PFSK-1 (cell line): Measurements from ENCODE around the gene AKAP8L.

Experiments used
- FOXP2 ChIP-seq: optimal IDR thresholded peaks from 2 replicates; pipeline ENCODE3; 2011; ENCODE audit warnings: borderline replicate concordance, control low read depth, inconsistent platforms; ENCODE audit not compliant: insufficient read depth; ENCODE audit errors: extremely low read length, extremely low read depth
- POLR2AphosphoS5 ChIP-seq: IDR thresholded peaks from 2 replicates; pipeline ENCODE4 v1.6.1; 2012; ENCODE audit warnings: low read depth, mild to moderate bottlenecking, control low read depth, low read length, moderate library complexity
- SIN3A ChIP-seq: IDR thresholded peaks from 2 replicates; pipeline ENCODE4 v1.6.1; 2012; ENCODE audit warnings: mild to moderate bottlenecking, low read length, moderate library complexity, borderline replicate concordance; ENCODE audit not compliant: insufficient read depth
- TAF1 ChIP-seq: IDR thresholded peaks from 2 replicates; pipeline ENCODE4 v1.6.1; 2012; ENCODE audit warnings: low read length, control low read depth, borderline replicate concordance; ENCODE audit not compliant: insufficient read depth
- TF ChIP-seq, protein P1 (sequence below), 2 experiments: IDR thresholded peaks; 2 replicates each; pipeline versions ENCODE4 v1.6.1 to v1.8.0; 2011 to 2012; ENCODE audit warnings: low read depth in 2 of 2, low read length in 2 of 2, control low read depth in 1 of 2, inconsistent platforms in 1 of 2, mild to moderate bottlenecking in 1 of 2, moderate library complexity in 1 of 2; ENCODE audit not compliant: insufficient read depth in 1 of 2

Gene AKAP8L

DNA sequence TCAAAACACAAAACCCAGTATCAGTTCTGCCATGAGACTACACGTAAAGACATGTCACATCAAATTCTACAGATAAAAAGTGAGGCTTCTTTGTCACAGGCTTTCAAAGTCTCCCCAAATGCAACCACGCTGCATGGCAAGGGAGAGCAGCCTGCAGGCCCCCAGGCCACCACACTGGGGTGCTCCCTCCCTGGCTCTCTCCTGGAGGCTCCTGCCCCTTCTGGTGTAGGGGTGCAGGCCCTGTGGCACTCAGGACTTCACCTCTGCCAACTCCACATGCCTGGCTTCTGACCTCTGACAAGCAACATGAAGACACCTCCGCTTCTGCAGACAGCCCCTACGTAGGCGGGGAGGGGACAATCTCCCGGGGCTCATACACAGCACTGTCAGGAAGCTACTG lies 53.5 kb downstream of the AKAP8L start:
- TF ChIP-seq POLR2AphosphoS5 = no peak
- no peak for TF ChIP-seq FOXP2
- no peak for TF ChIP-seq TAF1
- TF ChIP-seq, protein P1, sequence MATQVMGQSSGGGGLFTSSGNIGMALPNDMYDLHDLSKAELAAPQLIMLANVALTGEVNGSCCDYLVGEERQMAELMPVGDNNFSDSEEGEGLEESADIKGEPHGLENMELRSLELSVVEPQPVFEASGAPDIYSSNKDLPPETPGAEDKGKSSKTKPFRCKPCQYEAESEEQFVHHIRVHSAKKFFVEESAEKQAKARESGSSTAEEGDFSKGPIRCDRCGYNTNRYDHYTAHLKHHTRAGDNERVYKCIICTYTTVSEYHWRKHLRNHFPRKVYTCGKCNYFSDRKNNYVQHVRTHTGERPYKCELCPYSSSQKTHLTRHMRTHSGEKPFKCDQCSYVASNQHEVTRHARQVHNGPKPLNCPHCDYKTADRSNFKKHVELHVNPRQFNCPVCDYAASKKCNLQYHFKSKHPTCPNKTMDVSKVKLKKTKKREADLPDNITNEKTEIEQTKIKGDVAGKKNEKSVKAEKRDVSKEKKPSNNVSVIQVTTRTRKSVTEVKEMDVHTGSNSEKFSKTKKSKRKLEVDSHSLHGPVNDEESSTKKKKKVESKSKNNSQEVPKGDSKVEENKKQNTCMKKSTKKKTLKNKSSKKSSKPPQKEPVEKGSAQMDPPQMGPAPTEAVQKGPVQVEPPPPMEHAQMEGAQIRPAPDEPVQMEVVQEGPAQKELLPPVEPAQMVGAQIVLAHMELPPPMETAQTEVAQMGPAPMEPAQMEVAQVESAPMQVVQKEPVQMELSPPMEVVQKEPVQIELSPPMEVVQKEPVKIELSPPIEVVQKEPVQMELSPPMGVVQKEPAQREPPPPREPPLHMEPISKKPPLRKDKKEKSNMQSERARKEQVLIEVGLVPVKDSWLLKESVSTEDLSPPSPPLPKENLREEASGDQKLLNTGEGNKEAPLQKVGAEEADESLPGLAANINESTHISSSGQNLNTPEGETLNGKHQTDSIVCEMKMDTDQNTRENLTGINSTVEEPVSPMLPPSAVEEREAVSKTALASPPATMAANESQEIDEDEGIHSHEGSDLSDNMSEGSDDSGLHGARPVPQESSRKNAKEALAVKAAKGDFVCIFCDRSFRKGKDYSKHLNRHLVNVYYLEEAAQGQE (IDR thresholded peaks at IDR 0.05; ENCODE audit: insufficient read depth in 1 of 2, low read depth in 2 of 2, low read length in 2 of 2) = no peak
- no peak for TF ChIP-seq SIN3A

DNA sequence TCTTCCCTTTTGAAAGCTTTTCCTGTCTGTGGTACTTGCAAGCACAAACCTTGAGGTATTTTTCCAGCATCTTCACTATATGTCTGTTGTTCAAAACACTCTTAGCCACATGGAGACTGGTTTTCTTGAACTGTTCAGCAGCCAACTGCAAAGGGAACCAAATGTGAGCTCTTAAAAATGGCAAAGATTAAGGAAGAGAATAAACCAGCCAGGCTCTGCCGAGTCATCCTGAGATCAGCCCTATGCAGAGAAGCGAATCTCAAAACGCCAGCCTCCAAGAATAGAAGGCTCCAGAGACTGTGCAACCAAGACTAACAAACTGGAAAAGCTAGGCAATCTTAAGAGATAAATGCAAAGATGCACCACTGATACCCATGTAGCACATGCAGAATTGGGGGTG lies 59.9 kb downstream of the AKAP8L start:
- TF ChIP-seq, protein P1 (IDR thresholded peaks at IDR 0.05; ENCODE audit: insufficient read depth in 1 of 2, low read depth in 2 of 2, low read length in 2 of 2) = no peak
- TF ChIP-seq TAF1 (no peak), SIN3A (no peak), POLR2AphosphoS5 (no peak), FOXP2 (no peak)

GRCh38 chr19:15357906-15358305 lies 60.9 kb downstream of the AKAP8L start:
- TF ChIP-seq, protein P1 (IDR thresholded peaks at IDR 0.05; ENCODE audit: insufficient read depth in 1 of 2, low read depth in 2 of 2, low read length in 2 of 2) = no peak
- TF ChIP-seq TAF1 (no peak), FOXP2 (no peak), POLR2AphosphoS5 (no peak)

DNA sequence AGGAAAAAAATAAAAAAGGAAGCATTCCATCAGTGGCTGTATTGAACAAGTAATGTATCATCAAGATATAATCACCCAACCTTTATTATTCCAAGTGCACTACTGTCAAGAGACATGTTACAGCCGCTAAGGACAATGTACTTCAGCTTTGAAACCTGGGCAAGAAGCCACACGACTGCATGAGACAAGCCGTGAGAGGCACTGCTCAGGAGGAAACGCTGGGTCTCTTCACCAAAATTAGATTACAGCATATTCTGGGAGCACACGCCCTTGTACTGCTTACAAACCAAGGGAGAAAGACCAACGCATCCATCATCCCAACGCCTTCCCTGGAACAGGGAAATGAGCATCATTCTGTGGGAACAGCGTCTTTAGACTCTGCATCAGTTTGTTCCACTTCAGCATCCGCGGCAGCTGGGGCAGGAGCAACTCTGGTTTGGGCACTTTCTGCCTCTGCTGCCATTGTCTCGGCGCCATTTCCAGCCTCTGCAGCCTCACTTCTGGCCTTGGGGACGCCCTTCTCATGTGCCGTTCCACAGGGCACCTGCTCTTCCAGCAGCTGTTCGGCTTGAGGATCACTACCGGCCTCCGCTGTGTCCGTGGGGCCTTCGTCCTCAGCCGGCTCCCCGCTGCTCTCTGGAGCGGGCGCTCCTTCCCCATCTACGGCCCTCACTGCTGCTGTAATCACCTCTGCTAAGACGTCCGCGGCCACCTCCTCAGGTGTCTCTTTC lies 64.1 kb downstream of the AKAP8L start:
- TF ChIP-seq SIN3A (no peak), POLR2AphosphoS5 (no peak; the same call in 1 of the 2 replicates), FOXP2 (no peak), TAF1 (no peak)
- TF ChIP-seq, protein P1 (IDR thresholded peaks at IDR 0.05; ENCODE audit: insufficient read depth in 1 of 2, low read depth in 2 of 2, low read length in 2 of 2) = no peak

GRCh38 chr19:15353908-15354307 lies 64.9 kb downstream of the AKAP8L start:
- no peak for TF ChIP-seq SIN3A
